GM12892 (cell line): ENCODE data around the gene PLA2G6.

Experiments used
- POLR2A ChIP-seq: IDR thresholded peaks from 2 replicates; pipeline ENCODE4 v1.6.1; 2011; ENCODE audit warnings: low read depth, low read length, control low read depth
- POLR2AphosphoS5 ChIP-seq: IDR thresholded peaks from 2 replicates; pipeline ENCODE4 v1.6.1; 2011; ENCODE audit warnings: low read depth, low read length, control low read depth

- TF ChIP-seq POLR2A, result no peak
- no peak for TF ChIP-seq POLR2AphosphoS5
Measured at GRCh38 chr22:38189104-38189503, 7.5 kb upstream of the PLA2G6 start.
